ENCODE measurements around the gene YAF2. TPM values are rescaled to one million over a fixed set of nuclear protein-coding genes. Genes with fewer than 3 reads are reported as not detected.

YAF2 gene
- total RNA-seq, 1 donor = 19.9 TPM

DNA sequence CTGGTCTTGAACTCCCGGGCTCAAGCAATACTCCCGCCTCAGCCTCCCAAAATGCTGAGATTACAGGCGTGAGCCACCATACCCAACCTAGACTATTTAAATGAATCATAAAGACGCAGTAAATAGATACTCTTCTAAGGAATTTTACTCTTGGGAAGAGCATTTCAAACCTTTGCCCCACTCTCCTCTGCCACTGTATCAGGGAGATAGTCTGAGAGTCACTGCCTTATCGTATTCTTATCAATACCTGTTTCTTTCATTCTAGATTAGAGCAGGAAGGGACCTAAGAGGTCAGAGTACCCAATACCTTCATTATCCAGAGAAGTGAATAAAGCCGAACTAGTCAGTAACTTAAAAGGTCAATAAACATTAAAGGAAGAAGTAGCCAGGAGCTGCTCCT lies 109.2 kb downstream of the YAF2 start:
- Histone ChIP-seq H3K36me3 (ENCODE audit: insufficient read depth, low read length) (no peaks in the 10 kb centered on the region), H2AFZ (ENCODE audit: low read length) (no peak overlapping the region), H3K27ac (ENCODE audit: low read depth, low read length) (no peak overlapping the region), H3K27me3 (ENCODE audit: insufficient read depth, low read length) (no peaks in the 10 kb centered on the region), H3K4me1 (ENCODE audit: insufficient read depth, low read length) (peaks cover 19% of the 10 kb centered on the region), H3K9me3 (ENCODE audit: low read depth, low read length) (no peaks in the 10 kb centered on the region), H3K4me2 (ENCODE audit: insufficient read depth, low read length) (no peak overlapping the region), H3K4me3 (ENCODE audit: insufficient read depth, low read length) (no peak overlapping the region), H4K20me1 (ENCODE audit: insufficient read depth, low read length) (peaks cover 3% of the 10 kb centered on the region), H3K79me2 (ENCODE audit: insufficient read depth, low read length) (peaks cover 68% of the 10 kb centered on the region)
- TF ChIP-seq, protein P1, sequence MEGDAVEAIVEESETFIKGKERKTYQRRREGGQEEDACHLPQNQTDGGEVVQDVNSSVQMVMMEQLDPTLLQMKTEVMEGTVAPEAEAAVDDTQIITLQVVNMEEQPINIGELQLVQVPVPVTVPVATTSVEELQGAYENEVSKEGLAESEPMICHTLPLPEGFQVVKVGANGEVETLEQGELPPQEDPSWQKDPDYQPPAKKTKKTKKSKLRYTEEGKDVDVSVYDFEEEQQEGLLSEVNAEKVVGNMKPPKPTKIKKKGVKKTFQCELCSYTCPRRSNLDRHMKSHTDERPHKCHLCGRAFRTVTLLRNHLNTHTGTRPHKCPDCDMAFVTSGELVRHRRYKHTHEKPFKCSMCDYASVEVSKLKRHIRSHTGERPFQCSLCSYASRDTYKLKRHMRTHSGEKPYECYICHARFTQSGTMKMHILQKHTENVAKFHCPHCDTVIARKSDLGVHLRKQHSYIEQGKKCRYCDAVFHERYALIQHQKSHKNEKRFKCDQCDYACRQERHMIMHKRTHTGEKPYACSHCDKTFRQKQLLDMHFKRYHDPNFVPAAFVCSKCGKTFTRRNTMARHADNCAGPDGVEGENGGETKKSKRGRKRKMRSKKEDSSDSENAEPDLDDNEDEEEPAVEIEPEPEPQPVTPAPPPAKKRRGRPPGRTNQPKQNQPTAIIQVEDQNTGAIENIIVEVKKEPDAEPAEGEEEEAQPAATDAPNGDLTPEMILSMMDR (IDR thresholded peaks at IDR 0.05; ENCODE audit: extremely low read depth, low read depth, low read length) = no peak
- DNase-seq (ENCODE audit: insufficient read length, low spot score, missing footprints) = no peak

DNA sequence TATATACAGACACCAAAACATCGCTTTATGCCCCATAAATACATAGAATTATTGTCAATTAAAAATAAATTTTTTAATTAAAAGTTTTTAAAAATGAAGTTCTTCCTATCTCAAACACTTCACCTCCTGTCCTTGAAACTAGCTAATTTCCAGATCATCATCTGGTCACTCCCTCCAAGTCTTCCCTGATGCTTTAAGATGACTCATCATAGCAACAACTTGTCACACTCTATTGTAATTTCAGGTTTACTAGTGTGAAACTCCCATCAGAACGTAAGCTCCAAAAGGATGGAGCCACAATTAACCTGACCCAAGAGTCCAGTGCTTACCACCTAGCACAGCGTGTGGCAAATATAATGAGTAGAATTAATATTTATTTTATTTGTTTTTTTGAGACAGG lies 109.7 kb downstream of the YAF2 start:
- H3K36me3 ChIP-seq (ENCODE audit: insufficient read depth, low read length) = no peaks in the 10 kb centered on the region
- peaks cover 63% of the 10 kb centered on the region for H3K79me2 ChIP-seq (ENCODE audit: insufficient read depth, low read length)
- TF ChIP-seq, protein P1 (IDR thresholded peaks at IDR 0.05; ENCODE audit: extremely low read depth, low read depth, low read length) = no peak
- peaks cover 3% of the 10 kb centered on the region for H4K20me1 ChIP-seq (ENCODE audit: insufficient read depth, low read length)
- no peaks in the 10 kb centered on the region for H3K9me3 ChIP-seq (ENCODE audit: low read depth, low read length)
- no peak overlapping the region for H3K4me2 ChIP-seq (ENCODE audit: insufficient read depth, low read length)
- H3K4me3 ChIP-seq (ENCODE audit: insufficient read depth, low read length) = no peak overlapping the region
- H3K27ac ChIP-seq (ENCODE audit: low read depth, low read length) = no peak overlapping the region
- no peak for DNase-seq (ENCODE audit: insufficient read length, low spot score, missing footprints)
- no peaks in the 10 kb centered on the region for H3K27me3 ChIP-seq (ENCODE audit: insufficient read depth, low read length)
- no peak overlapping the region for H2AFZ ChIP-seq (ENCODE audit: low read length)
- peaks cover 19% of the 10 kb centered on the region for H3K4me1 ChIP-seq (ENCODE audit: insufficient read depth, low read length)

DNA sequence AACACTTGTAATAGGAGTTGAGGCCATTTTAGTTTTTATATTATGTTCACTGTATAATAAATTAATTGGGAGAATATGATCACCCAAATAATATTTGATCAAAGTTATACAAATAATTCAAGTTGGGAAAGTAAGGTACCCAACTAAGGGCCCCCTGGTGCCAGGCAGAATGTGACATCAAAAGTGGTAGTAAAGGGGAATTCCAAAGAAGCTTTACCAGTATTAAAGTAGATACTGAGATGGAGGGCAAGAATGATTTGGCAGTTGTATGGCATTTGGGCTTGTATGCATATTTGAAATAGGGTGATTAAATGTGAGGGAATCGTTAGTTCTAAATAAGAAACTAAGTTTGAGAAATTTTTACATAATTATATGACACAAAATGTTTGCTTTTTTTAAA lies 111.1 kb downstream of the YAF2 start:
- Histone ChIP-seq H3K4me1 (ENCODE audit: insufficient read depth, low read length) (peaks cover 19% of the 10 kb centered on the region), H3K36me3 (ENCODE audit: insufficient read depth, low read length) (no peaks in the 10 kb centered on the region), H4K20me1 (ENCODE audit: insufficient read depth, low read length) (peaks cover 3% of the 10 kb centered on the region), H3K9me3 (ENCODE audit: low read depth, low read length) (no peaks in the 10 kb centered on the region), H3K4me3 (ENCODE audit: insufficient read depth, low read length) (no peak overlapping the region), H3K79me2 (ENCODE audit: insufficient read depth, low read length) (peaks cover 58% of the 10 kb centered on the region), H3K27me3 (ENCODE audit: insufficient read depth, low read length) (no peaks in the 10 kb centered on the region), H2AFZ (ENCODE audit: low read length) (no peak overlapping the region), H3K27ac (ENCODE audit: low read depth, low read length) (no peak overlapping the region), H3K4me2 (ENCODE audit: insufficient read depth, low read length) (no peak overlapping the region)
- TF ChIP-seq, protein P1 (IDR thresholded peaks at IDR 0.05; ENCODE audit: extremely low read depth, low read depth, low read length) = no peak
- no peak for DNase-seq (ENCODE audit: insufficient read length, low spot score, missing footprints)

DNA sequence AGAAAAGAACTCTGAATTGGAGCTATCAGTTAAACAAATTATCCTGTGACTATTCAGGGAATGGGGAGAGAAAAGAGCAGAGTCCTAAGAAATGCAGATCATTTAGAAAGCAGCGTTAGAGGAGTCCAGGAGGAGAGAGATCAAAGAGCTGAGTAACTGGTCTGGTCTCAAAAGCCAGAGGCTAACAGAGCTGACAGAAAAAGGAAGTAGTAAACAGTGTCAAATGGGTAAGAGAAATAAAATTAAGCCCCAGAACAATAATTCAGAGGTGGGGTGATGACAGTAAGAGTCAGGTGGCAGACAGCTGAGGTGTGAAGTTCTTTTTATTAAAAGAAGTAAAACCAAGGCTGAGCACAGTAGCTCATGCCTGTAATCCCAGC lies 112.7 kb downstream of the YAF2 start:
- no peaks in the 10 kb centered on the region for H3K27me3 ChIP-seq (ENCODE audit: insufficient read depth, low read length)
- peaks cover 6% of the 10 kb centered on the region for H4K20me1 ChIP-seq (ENCODE audit: insufficient read depth, low read length)
- TF ChIP-seq, protein P1 (IDR thresholded peaks at IDR 0.05; ENCODE audit: extremely low read depth, low read depth, low read length) = no peak
- no peaks in the 10 kb centered on the region for H3K36me3 ChIP-seq (ENCODE audit: insufficient read depth, low read length)
- H3K4me2 ChIP-seq (ENCODE audit: insufficient read depth, low read length) = no peak overlapping the region
- no peak overlapping the region for H2AFZ ChIP-seq (ENCODE audit: low read length)
- no peaks in the 10 kb centered on the region for H3K9me3 ChIP-seq (ENCODE audit: low read depth, low read length)
- peaks cover 66% of the 10 kb centered on the region for H3K79me2 ChIP-seq (ENCODE audit: insufficient read depth, low read length)
- H3K4me1 ChIP-seq (ENCODE audit: insufficient read depth, low read length) = peaks cover 6% of the 10 kb centered on the region
- H3K27ac ChIP-seq (ENCODE audit: low read depth, low read length) = no peak overlapping the region
- no peak for DNase-seq (ENCODE audit: insufficient read length, low spot score, missing footprints)
- no peak overlapping the region for H3K4me3 ChIP-seq (ENCODE audit: insufficient read depth, low read length)
